Measurements from ENCODE around the gene YRDC. TPM values are rescaled to one million over a fixed set of nuclear protein-coding genes. Genes with fewer than 3 reads are reported as not detected.

The YRDC gene
- total and polyA plus RNA-seq, 2 of the 13 experiments (the other 11 are each of a cell fraction or from before 2014, with no cell fraction given), result 27.5 to 29.2 TPM

- TF ChIP-seq REST (IDR thresholded peaks at IDR 0.05; ENCODE audit: borderline replicate concordance in 1 of 2, low read depth in 1 of 2, low read length in 2 of 2), result no peak
- no peak for TF ChIP-seq RCOR2 (CRISPR knock-in tag; IDR thresholded peaks at IDR 0.05)
- no peak for TF ChIP-seq SALL2 (CRISPR knock-in tag; IDR thresholded peaks at IDR 0.05)
- no peak for TF ChIP-seq RNF219 (CRISPR knock-in tag; IDR thresholded peaks at IDR 0.05)
- TF ChIP-seq ZNF580 (CRISPR knock-in tag; IDR thresholded peaks at IDR 0.05; ENCODE audit: borderline replicate concordance, low read depth), result no peak
- TF ChIP-seq ZNF317 (CRISPR knock-in tag; IDR thresholded peaks at IDR 0.05), result no peak
- TF ChIP-seq NKX3-1 (CRISPR knock-in tag; IDR thresholded peaks at IDR 0.05), result peak; percentile 25; the same call in 1 of the 2 replicates
- TF ChIP-seq CREBL2 (CRISPR knock-in tag; IDR thresholded peaks at IDR 0.05; ENCODE audit: borderline replicate concordance), result no peak; the same call in 1 of the 2 replicates
- TF ChIP-seq ZNF552 (CRISPR knock-in tag; IDR thresholded peaks at IDR 0.05; ENCODE audit: borderline replicate concordance), result no peak
- no peak for TF ChIP-seq MYNN (CRISPR knock-in tag; IDR thresholded peaks at IDR 0.05; ENCODE audit: low read depth)
- TF ChIP-seq ZBTB44 (CRISPR knock-in tag; IDR thresholded peaks at IDR 0.05), result 0 out of 2 replicates have a peak, but pooled peaks have one; percentile 32
- TF ChIP-seq ZNF280D (CRISPR knock-in tag; IDR thresholded peaks at IDR 0.05), result no peak
- TF ChIP-seq GRHL1 (CRISPR knock-in tag; conservative IDR thresholded peaks at IDR 0.05), result no peak
- no peak for TF ChIP-seq ZMAT3 (CRISPR knock-in tag; conservative IDR thresholded peaks at IDR 0.05)
- TF ChIP-seq PRMT3 (CRISPR knock-in tag; IDR thresholded peaks at IDR 0.05; ENCODE audit: borderline replicate concordance, low read depth), result no peak
These were observed 14.1 kb downstream of the YRDC start, which contains the start of gene MANEAL (continued) for GRCh38 chr1:37793773-37794371.

Data from HepG2 (cell line).